HUES64 (cell line): ENCODE data around the gene DNAJC24.

Experiments used
- H3K27ac ChIP-seq: 2 replicates; pipeline ENCODE4 v1.7.0; 2013; ENCODE audit warnings: low read depth, low read length, inconsistent platforms
- H3K27me3 ChIP-seq: 2 replicates; pipeline ENCODE4 v1.6.1; 2013; ENCODE audit warnings: mild to moderate bottlenecking, low read length; ENCODE audit not compliant: insufficient read depth
- H3K36me3 ChIP-seq: 2 replicates; pipeline ENCODE4 v1.6.1; 2013; ENCODE audit warnings: mild to moderate bottlenecking, low read length; ENCODE audit not compliant: insufficient read depth
- H3K4me1 ChIP-seq: 2 replicates; pipeline ENCODE4 v1.6.1; 2013; ENCODE audit warnings: mild to moderate bottlenecking, low read length, moderate library complexity; ENCODE audit not compliant: insufficient read depth
- H3K4me3 ChIP-seq: 2 replicates; pipeline ENCODE4 v1.5.1; 2013; ENCODE audit warnings: mild to moderate bottlenecking, low read length, moderate library complexity
- H3K9ac ChIP-seq: 2 replicates; pipeline ENCODE4 v1.6.1; 2013; ENCODE audit warnings: mild to moderate bottlenecking, low read depth, low read length
- H3K9me3 ChIP-seq: 2 replicates; pipeline ENCODE4 v1.6.1; 2013; ENCODE audit warnings: low read depth, low read length; ENCODE audit not compliant: insufficient read depth
- WGBS: fragments of 150-250, 120-280 bp; methylation state at CpG from one replicate; pipeline ENCODE4 v1.1.7; 2013; ENCODE audit warnings: missing lambda C conversion rate; 5-methylcytosine and 5-hydroxymethylcytosine counted together

DNAJC24 gene

DNA sequence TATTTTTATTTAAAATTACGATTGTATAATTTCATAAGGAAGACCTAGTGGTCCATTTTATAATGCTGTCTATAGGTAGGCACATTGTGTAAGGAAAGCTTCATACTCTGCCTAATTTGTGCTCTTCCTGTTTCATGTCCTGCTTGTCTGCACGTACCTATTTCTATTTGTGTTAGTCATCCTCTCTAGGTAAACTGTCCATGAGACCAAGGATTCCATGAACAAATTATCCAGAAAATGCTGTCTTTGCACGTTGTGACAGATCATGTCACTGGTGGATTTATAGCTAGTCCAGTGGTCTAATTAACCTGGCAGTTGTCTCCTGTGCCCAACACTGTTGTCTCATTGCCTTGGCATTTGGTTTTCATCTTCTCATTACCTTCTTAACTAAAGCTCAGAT, 44.7 kb downstream of the DNAJC24 start:
- WGBS = 92% methylated on average over 3 of the region's 3 CpGs
- Histone ChIP-seq H3K9me3 (0 out of 2 replicates have a peak, but pooled peaks cover 3% of the 10 kb centered on the region), H3K4me1 (peaks cover 37% of the 10 kb centered on the region), H3K27ac (no peak overlapping the region), H3K27me3 (no peaks in the 10 kb centered on the region), H3K36me3 (peaks cover 6% of the 10 kb centered on the region; the same call in 1 of the 2 replicates), H3K4me3 (no peak overlapping the region), H3K9ac (no peak overlapping the region)

DNA sequence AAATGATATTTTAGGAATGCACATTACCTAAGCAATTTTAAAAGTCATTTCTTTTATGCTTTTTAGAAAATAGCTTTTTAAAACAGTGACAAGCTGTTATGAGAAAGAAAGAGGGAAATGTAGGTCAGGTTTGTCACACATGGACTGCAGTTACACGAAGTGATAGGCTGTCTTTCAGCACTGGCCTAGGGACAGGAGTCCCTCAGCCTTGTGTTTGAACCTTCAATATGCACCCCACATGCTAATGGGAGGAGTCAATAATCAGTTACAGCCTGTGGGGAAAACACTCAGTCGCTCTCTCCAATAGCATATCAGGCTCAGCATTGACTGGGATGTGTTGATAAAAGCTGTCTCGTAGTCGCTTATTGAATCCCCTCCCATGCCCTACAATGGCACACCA, 45.8 kb downstream of the DNAJC24 start:
- peaks cover 48% of the 10 kb centered on the region for H3K4me1 ChIP-seq
- WGBS = 94% methylated on average over 3 of the region's 4 CpGs

DNA sequence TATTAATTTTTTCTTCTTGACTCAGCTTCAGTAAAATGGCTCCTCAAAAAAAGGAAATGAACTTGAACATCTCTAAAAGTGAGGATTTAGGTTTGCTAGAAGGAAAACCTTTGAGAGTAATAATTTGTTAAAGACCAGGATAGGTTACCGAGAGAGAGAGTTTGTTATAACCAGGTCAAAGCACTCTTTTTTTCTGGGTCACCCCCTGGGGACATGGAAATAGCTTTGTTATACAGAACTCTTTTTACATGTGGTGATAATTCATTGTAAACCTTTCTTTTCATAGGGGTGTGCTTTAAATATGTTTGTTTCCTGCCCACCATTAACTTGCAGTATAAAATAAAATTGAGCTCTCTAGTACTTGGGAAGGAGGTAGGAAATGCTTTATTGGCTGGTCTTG, 47.7 kb downstream of the DNAJC24 start:
- WGBS = 23% methylated on average over 1 of the region's 1 CpG
- H3K4me1 ChIP-seq = peaks cover 66% of the 10 kb centered on the region

More for the DNA sequence above, 45.8 kb downstream of the DNAJC24 start:
- no peaks in the 10 kb centered on the region for H3K27me3 ChIP-seq
- H3K9ac ChIP-seq = no peak overlapping the region
- no peak overlapping the region for H3K4me3 ChIP-seq
- H3K36me3 ChIP-seq = peaks cover 6% of the 10 kb centered on the region; the same call in 1 of the 2 replicates
- 0 out of 2 replicates have a peak, but pooled peaks cover 3% of the 10 kb centered on the region for H3K9me3 ChIP-seq
- H3K27ac ChIP-seq = no peak overlapping the region

DNA sequence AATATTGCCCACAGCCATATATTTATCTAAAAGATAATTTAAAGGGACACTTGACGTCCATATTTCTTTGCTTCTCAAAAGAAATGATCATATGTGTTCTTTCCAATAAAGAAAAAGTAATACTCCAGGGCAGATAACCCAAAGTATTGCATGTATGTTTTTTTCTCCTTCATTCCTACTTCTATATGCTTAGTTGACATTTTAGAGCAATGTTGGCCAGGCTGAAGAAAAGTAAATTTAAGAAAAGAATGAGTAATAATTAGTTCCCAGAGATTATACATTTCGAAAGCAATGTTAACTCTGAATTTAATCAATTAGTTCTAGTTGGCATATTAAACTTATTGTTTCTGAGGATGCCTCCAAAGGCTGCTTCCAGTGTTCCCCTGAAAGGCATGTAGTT, 48.2 kb downstream of the DNAJC24 start:
- no peaks in the 10 kb centered on the region for H3K9me3 ChIP-seq
- WGBS = 70% methylated on average over 2 of the region's 2 CpGs
- no peaks in the 10 kb centered on the region for H3K27me3 ChIP-seq

More for the DNA sequence above, 47.7 kb downstream of the DNAJC24 start:
- Histone ChIP-seq H3K27me3 (no peaks in the 10 kb centered on the region), H3K27ac (peak overlapping the region; percentile 37; the same call in 1 of the 2 replicates), H3K4me3 (no peak overlapping the region), H3K36me3 (peaks cover 6% of the 10 kb centered on the region; the same call in 1 of the 2 replicates), H3K9me3 (no peaks in the 10 kb centered on the region), H3K9ac (no peak overlapping the region)

DNA sequence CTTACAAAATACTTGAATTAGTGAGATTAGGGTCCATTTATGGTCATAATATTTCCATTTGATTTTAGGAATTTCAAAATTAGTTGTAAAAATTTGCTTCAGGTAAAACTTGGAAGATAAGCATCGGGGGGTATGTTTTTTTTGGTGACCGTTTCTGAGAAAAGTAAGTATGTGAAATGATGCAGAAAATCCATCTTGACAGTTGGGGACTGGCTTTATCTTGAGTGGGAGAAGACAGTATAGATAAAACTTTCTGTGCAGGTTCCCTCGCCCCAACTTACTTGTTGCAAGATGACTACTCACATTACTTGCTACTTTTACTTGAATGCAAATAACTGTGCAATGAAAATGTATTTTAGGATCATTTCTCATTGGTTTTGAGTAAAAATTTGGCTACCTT, 49.5 kb downstream of the DNAJC24 start:
- Histone ChIP-seq H3K27ac (no peak overlapping the region), H3K9me3 (no peaks in the 10 kb centered on the region), H3K4me1 (peaks cover 74% of the 10 kb centered on the region), H3K9ac (no peak overlapping the region), H3K27me3 (no peaks in the 10 kb centered on the region), H3K4me3 (no peak overlapping the region), H3K36me3 (peaks cover 6% of the 10 kb centered on the region; the same call in 1 of the 2 replicates)
- WGBS = 85% methylated on average over 2 of the region's 3 CpGs

More for the DNA sequence above, 48.2 kb downstream of the DNAJC24 start:
- Histone ChIP-seq H3K4me3 (no peak overlapping the region), H3K36me3 (peaks cover 6% of the 10 kb centered on the region; the same call in 1 of the 2 replicates), H3K27ac (peak overlapping the region; percentile 37; the same call in 1 of the 2 replicates), H3K9ac (no peak overlapping the region), H3K4me1 (peaks cover 71% of the 10 kb centered on the region)

DNA sequence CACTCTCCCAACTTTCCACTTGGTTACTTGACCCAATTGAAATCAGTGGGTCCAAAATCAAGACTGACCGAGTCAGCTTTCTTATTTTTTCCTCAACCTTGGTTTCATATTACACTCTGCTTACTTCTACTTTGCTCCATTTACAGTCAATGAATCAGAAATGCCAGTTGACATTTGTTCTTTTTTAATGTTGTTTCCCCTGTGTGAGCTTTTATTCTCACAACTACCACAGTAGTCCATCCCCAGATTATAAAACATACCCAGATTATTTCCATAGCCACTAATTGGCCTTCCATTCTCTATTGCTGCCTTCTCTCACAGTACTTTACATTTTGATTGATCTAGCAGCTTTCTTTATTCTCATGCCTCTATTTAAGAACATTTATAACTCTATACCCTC, 50.0 kb downstream of the DNAJC24 start:
- Histone ChIP-seq H3K27ac (no peak overlapping the region), H3K9me3 (no peaks in the 10 kb centered on the region), H3K36me3 (peaks cover 6% of the 10 kb centered on the region; the same call in 1 of the 2 replicates), H3K4me3 (no peak overlapping the region), H3K9ac (no peak overlapping the region), H3K27me3 (no peaks in the 10 kb centered on the region), H3K4me1 (peaks cover 74% of the 10 kb centered on the region)
- WGBS = 77% methylated on average over 1 of the region's 1 CpG

DNA sequence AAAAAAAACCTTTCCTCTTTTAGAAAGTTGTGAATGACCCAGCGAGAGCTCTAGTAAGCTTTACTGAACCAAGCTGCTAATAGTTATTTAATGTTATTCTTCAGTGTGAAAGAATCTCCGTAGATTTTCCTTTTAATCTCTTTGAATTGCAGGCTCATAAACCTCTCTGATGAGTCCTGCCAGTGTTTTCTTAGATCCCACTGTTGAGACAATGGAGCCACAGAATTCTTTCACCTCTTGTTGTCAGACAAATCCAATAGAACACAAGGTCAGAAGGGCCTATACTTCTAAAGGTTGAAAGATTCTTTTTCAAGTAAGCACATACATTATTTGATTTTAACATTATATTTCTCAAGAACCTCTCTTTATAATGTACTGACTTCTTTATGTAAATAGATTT, 52.2 kb downstream of the DNAJC24 start:
- Histone ChIP-seq H3K9ac (no peak overlapping the region), H3K27me3 (no peaks in the 10 kb centered on the region), H3K36me3 (no peaks in the 10 kb centered on the region), H3K4me1 (peaks cover 63% of the 10 kb centered on the region), H3K4me3 (no peak overlapping the region), H3K9me3 (no peaks in the 10 kb centered on the region), H3K27ac (peak overlapping the region; percentile 62)
- whole genome bisulfite sequencing = 15% methylated on average over 2 of the region's 2 CpGs

DNA sequence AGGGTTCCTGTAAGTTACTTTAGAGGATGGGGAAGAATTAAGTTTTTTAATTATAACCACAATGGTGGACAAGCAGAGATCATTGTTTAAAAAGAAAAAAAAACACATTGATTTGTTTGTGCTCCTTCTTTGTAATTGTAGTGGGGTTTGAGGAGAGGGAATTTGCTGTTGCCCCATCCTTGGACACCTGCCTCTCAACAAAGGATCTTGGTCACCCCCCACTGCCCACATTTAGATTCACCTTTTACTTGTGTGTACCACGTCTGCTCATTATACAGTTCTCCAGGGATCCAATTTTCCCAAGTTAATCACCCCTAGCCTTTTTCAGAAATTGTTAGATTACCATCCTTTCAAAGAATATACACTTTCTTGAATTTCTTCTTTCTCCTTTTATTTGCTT, 53.0 kb downstream of the DNAJC24 start:
- no peak overlapping the region; the same call in 1 of the 2 replicates for H3K4me3 ChIP-seq
- peak overlapping the region; percentile 62; the same call in 1 of the 2 replicates for H3K27ac ChIP-seq
- H3K4me1 ChIP-seq = peaks cover 54% of the 10 kb centered on the region
- no peak overlapping the region for H3K9ac ChIP-seq
- H3K9me3 ChIP-seq = no peaks in the 10 kb centered on the region
- H3K36me3 ChIP-seq = no peaks in the 10 kb centered on the region
- no peaks in the 10 kb centered on the region for H3K27me3 ChIP-seq
- 61% methylated on average over 1 of the region's 1 CpG for WGBS

DNA sequence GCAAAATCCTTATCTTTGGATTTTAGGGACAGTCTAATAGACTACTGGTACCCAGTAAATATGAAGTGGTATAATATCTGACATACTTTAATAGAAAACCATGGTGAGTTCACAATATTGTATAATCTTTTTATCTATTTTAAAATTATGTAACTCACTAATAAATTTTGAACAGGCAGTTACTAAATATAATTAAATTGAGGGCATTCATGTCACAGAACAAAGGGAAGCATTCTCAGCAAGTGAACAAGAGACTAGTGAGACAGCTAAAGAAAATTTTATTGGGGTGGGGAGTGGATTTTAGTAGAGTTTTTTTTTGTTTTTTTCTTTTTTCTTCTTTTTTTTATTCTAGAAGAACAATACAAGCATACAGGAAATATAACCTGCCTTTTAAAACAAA, 55.0 kb downstream of the DNAJC24 start:
- H3K4me1 ChIP-seq = peaks cover 34% of the 10 kb centered on the region
- no peaks in the 10 kb centered on the region for H3K27me3 ChIP-seq
- H3K4me3 ChIP-seq = no peak overlapping the region

DNA sequence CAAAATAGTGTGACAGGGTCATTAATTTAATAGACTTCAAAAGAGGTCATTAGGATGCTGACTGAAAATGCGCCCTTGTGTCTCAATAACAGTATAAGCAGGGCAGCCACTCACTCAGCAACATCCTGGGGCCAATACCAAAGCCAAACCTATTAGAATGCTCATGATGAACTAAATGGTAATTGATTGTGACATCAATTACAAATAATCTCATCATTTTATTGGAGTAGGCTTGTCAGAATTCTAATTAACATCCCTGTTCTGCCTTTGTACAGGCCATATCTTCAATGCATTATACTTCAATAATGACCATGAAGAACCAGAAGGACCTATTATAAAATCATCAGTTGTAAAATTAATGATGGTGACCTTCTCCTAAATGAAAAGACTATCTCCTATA, 64.2 kb downstream of the DNAJC24 start:
- H3K9me3 ChIP-seq = no peaks in the 10 kb centered on the region
- H3K9ac ChIP-seq = no peak overlapping the region
- peaks cover 30% of the 10 kb centered on the region for H3K36me3 ChIP-seq
- 100% methylated on average over 1 of the region's 1 CpG for WGBS
- H3K27me3 ChIP-seq = no peaks in the 10 kb centered on the region
- no peak overlapping the region for H3K4me3 ChIP-seq
- H3K27ac ChIP-seq = no peak overlapping the region
- H3K4me1 ChIP-seq = no peaks in the 10 kb centered on the region

More for the DNA sequence above, 55.0 kb downstream of the DNAJC24 start:
- no peak overlapping the region for H3K27ac ChIP-seq
- H3K9me3 ChIP-seq = no peaks in the 10 kb centered on the region
- no peak overlapping the region for H3K9ac ChIP-seq
- peaks cover 6% of the 10 kb centered on the region for H3K36me3 ChIP-seq

DNA sequence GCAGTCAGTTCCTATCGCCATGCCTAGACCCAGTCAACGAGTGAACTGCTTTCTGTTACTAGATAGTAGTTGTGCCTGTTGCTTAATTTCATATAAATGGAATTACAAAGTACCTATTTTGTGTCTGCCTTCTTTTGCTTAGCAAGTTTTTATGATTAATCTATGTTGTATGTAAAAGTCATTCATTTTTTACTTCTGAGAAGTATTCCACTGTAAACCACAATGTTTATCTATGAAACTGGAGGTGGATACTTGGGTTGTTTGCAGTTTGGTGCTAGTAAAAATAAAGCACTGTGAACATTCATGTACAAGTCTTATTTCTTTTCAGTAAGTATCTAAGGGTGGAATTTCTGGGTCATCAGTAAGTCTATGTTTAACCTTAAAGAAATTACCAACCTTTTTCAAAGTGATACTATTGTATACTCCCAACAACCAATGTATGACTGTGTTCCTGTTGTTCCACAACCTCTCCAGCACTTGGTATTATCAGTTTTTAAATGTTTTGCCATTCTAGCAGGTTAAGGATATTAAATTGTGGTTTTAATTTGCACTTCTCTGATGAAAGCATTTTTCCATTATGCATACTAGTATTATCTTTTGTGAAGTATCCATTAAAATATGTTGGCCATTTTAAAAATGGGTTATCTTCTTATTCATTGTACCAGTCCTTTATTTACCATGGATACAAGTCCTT, 68.2 kb downstream of the DNAJC24 start:
- no peak overlapping the region for H3K4me3 ChIP-seq
- 92% methylated on average over 2 of the region's 2 CpGs for WGBS
- H3K27me3 ChIP-seq = no peaks in the 10 kb centered on the region
- H3K4me1 ChIP-seq = peaks cover 19% of the 10 kb centered on the region
- H3K36me3 ChIP-seq = no peaks in the 10 kb centered on the region
- H3K9me3 ChIP-seq = no peaks in the 10 kb centered on the region
- no peak overlapping the region for H3K9ac ChIP-seq
- no peak overlapping the region for H3K27ac ChIP-seq
